ENCODE results near the gene CXCR5.

CXCR5 gene

DNA sequence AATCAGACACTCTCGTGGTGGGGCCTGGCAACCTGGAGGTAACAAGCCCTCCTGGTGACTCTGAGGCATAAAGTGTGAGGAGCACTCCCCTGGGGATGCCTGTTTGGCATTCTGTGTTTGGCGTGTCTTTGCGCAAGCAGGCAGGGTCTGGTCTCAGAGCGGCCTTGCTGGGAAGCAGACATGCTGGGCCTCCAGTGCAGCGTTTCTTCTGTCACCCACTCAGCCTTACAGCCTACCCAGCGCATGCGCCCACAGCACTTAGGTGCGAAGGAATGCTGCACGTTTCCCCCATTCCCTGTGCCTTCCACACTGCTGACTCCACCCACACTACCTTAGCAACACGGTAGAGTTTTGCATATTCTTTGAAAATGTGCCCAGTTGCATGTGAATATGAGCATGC, 7.4 kb upstream of the CXCR5 start:
- DNase-seq (ENCODE audit: low read depth) = no peak

DNA sequence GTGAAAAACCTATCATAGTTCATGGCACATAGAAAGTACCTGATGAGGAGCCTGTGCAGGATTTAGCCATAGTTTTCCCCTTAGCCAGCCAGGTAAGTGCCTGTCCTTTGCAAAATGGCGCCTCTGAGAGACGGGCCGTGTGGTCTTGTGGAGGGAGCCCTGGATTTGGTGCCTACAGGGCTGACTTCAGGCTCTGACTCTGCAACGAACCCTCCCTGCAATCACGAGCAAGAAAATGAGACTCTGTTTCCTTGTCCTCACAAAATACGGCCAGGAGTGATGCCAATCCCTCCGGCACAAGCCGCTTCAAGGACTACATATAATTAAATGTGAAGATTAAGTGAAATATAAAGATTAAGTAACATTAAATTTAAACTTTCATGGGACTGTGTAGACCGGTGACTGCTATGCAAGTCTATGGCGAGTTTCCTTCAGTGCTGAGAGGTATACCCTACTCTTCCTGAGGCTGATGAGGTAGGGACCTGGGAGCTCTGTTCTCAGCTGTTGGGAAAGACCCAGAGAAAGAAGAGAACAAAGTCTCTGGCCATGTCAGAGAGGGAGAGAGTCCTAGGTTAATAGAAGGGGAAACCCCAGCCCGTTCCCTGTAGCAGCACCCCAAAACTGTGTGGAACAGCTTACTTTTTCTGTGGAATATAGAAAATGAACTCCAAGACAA, 6.1 kb upstream of the CXCR5 start:
- no peak for DNase-seq (ENCODE audit: low read depth)

DNA sequence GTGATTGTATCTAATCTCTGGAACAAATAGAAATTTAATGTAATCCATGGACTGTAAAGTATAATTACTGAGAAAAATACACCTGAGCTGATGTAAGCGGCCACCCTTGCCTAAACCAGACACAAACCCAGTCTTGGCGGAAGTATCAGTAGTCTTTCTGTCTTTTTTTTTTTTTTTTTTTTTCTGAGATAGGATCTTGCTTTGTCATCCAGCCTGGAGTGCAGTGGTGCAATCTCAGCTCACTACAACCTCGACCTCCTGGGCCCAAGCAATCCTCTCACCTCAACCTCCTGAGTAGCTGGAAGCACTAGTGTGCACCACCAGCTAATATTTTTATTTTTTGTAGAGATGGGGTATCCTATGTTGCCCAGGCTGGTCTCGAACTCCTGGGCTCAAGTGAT, 5.5 kb upstream of the CXCR5 start:
- DNase-seq (ENCODE audit: low read depth) = no peak

DNA sequence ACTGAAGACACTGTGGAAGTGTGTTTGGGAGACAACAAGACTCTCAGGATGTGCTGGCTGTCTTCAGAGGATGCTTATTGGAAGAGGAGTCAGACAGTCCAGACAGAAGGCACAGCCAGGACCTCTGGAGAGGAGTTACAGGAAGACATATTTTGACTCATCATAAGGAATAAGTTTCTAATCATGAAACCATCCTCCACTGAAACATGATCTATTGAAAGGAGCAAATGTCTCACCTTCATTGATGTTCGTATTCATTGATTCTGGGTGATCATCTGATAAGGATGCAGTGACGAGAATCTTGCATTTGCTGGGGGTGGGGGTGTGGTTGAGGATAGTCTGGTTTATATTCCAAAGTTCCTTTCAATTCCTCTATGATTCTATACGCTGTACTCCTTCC, 2.5 kb upstream of the CXCR5 start:
- DNase-seq (ENCODE audit: low read depth) = no peak

DNA sequence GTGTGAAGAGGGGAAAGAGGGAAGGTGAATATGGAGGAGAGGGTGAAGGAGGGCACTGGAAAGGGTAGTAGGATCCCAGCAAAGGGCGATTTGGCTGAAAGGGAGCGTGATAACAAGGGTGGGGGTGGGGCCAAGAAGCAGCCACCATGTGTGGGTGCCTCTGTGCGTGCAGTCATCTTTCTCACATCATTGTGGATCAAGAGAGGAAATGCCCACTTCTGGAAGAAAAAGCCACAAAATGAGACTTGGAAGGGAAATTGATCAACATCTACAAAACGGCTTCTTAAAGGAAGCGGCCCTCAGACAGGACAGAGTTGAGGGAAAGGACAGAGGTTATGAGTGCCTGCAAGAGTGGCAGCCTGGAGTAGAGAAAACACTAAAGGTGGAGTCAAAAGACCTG, 1.2 kb upstream of the CXCR5 start:
- DNase-seq (ENCODE audit: low read depth) = no peak

DNA sequence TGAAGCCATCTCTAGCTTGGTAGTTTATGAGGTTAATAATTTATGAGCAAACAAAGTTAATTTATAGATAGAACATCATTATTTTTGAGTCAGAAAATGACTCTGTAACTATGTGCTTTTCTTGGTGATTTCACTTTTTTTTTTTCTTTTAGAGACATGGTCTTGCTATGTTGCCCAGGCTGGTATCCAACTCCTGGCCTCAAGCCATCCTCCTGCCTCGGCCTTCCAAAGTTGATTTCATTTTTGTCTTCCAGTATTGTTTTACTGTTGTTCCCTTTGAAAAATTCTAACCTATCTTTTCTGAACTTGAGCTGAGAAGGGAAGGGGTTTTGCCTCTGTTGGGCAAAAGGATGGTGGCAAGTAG, 706 bp upstream of the CXCR5 start:
- DNase-seq (ENCODE audit: low read depth) = no peak

DNA sequence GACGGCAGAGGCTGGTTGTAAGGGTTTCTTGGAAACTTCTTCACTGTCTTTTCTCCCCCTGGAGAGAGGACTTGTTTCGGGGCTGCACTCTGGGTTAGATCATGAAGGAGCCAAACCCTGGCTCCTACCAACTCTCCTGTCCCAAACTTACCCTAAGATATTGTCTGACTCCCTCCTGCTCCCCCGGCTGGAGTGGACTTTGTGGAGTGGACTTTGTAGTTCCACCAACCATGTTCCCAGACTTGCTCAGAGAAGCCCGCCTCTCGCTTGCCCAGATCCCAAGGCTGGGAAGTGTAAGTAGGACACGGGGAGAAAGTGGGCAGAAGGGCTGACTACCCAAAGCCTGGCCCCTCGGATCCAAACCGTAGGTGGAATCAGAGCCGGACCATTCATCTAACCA, 1.2 kb downstream of the CXCR5 start:
- DNase-seq (ENCODE audit: low read depth) = no peak

DNA sequence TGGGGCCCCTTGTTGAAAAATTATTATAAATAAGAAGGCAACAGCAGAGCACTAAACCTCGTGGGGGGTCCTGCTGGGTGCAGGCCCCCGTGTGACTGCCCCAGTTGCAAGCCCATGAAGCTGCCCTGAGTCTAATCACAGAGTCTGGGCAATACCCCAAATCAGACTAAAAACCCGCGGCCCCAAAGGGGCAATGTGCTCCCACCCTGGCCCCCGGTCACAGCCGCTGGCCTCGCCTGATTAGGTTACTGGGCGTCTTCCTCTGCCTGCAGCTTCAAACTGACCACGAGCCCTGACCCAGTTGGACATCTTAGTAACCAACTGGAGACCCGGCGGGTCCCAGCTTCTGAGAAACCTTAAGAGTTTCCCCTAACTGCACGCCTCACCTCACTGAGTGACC, 1.6 kb downstream of the CXCR5 start:
- no peak for DNase-seq (ENCODE audit: low read depth)

DNA sequence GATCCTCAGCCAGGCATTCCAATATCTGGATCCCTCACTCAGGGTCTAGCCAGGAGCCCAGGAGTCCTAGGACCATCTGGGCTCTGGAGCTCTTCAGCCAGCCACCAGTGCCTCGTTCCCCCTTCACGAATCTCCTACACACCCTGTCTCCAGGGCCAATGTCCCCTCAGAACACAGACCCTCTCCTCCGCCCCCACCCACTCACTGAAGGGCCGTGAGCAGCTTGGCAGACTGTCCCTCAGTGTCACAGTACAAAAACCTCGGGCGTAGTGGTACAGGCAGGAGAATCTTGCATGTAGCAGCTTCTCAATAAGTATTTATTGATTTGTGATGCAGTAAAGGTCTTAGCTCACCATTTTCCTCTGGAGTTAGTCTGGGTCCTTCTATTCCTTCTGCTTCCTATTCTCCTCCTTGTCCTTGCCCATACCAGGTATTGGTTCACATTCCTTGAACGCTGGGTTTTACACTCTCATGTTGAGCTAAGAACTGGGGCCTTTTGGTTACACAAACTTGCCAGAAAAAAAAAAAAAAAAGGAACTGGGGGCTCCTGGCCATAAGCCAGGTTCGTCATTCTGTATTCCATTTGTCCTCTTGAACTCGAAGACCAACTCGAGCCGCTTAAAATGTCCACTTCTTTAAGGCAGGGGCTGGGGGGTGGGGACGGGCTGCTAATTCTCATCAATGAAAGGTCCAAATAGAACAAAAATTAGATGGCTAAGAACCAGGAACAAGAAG, 2.3 kb downstream of the CXCR5 start:
- no peak for DNase-seq (ENCODE audit: low read depth)

DNA sequence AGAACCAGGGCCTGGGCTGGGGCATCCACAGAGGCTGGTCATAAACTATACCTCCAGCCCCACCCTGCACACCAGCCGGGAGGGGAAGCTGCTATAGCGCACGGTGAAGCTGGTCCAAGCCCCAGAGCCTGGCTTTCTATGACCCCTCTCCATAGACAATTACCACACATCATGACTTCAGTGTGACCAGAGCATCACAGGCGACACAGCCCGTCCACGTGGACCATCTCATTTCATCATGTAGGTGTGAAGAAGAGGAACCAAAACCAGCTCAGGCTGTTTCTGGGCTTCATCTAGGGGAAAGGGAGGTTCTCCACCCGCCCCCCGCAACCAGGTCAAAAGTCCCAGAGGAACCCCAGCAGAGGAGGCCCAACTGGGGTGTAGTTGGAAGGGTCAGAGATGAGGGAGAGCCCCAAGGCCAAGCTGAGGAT, 3.0 kb downstream of the CXCR5 start:
- DNase-seq (ENCODE audit: low read depth) = no peak

DNA sequence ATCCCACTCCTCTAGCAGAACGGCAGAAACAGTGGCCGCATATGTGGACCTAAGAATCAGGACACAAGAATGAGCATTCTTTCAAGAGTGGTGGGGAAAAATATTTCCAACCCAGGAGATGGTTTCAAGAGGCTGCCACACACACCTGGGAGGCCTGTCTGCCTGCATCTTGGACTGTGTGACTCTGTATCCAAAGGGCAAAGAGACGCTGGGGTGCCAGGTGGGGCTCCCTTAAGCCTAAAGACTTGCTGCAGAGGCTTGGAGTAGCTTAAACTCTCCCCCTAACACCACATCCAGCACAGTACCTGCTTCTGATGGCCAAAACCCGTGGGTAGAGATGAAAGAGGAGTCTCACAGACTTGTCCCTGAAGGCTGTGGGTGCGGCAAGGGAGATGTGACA, 3.5 kb downstream of the CXCR5 start:
- no peak for DNase-seq (ENCODE audit: low read depth)

DNA sequence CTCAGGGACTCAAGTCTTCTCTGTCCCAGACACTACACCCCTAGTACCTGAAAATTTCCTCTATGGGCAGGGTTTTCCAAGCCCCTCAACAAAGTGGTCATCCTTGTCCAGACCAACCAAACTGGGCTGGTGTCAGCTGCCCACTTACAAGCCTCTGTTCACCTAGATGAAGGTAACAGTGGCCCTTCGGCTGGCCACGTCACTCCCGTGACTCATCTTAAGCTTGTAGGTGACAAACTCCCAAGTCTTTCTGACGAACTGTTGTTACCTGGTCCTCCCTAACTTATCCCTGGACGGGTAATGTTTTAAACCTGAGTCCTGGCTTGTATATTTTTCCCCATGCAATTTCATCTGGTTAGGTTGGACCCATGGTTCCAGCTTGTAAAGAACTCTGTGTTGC, 4.7 kb downstream of the CXCR5 start:
- DNase-seq (ENCODE audit: low read depth) = no peak

DNA sequence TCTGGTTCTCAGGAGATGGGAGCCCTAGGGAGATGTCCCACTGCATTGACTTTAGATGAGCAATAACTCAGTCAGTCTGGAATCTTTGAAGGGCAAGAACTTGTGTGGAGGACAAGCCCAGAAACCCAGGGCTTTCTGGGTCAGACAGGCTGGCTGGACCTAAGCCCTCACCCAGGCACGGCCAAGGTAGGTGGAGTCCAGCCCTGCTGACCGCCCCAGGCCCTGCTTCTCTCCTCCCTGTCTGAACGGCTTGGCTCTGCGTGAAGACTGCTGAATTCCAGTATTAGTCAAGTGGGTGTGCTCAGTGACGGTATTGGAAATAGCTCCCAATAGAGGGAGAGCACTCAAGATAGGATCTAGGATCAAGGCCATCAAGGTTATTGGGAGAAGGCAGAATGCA, 6.1 kb downstream of the CXCR5 start:
- DNase-seq (ENCODE audit: low read depth) = peak; percentile 60

DNA sequence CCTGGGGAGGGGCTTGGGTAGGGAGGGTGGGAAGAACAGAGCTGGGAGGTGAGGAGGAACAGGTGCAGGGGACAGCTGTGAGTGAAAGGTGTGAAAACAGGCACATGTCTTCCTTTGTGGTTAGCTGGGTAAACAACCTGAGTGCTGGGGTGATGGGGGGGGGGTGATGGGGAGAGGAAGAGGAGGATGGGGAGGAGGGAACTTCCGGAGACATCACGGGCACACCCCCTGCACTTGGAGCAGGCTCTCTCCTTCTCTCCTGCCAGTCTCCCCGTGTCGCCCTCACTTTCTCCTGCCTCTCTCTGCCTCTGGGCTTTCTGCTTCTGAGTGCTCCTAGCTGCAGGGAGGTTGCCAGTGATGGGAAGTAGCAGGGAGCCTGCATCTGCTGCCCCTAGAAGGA, 8.8 kb downstream of the CXCR5 start:
- no peak for DNase-seq (ENCODE audit: low read depth)

DNA sequence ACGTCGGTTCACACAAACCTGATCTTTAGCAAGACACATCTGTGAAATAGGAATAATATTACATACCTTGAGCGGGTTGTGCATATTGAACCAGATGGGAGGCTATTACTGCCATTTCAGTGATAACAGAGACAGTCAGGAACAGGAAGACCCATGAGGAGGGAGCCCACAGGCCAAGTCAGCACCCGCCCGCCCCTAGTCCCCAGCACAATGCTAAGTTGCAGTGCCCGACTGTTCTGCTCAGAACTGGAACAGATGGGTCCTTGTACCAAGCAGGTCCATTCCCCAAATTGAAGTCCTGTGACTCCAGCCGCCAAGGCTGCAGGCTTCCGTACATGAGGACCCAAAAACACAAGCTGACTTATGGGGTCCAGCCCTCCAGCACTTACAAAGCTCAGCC, 9.3 kb downstream of the CXCR5 start:
- no peak for DNase-seq (ENCODE audit: low read depth)

DNA sequence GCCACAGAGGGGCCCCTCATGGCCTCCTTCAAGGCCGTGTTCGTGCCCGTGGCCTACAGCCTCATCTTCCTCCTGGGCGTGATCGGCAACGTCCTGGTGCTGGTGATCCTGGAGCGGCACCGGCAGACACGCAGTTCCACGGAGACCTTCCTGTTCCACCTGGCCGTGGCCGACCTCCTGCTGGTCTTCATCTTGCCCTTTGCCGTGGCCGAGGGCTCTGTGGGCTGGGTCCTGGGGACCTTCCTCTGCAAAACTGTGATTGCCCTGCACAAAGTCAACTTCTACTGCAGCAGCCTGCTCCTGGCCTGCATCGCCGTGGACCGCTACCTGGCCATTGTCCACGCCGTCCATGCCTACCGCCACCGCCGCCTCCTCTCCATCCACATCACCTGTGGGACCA, 10.0 kb downstream of the CXCR5 start:
- no peak for DNase-seq (ENCODE audit: low read depth)

DNA sequence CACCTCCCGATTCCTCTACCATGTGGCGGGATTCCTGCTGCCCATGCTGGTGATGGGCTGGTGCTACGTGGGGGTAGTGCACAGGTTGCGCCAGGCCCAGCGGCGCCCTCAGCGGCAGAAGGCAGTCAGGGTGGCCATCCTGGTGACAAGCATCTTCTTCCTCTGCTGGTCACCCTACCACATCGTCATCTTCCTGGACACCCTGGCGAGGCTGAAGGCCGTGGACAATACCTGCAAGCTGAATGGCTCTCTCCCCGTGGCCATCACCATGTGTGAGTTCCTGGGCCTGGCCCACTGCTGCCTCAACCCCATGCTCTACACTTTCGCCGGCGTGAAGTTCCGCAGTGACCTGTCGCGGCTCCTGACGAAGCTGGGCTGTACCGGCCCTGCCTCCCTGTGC, 10.5 kb downstream of the CXCR5 start:
- DNase-seq (ENCODE audit: low read depth) = no peak

DNA sequence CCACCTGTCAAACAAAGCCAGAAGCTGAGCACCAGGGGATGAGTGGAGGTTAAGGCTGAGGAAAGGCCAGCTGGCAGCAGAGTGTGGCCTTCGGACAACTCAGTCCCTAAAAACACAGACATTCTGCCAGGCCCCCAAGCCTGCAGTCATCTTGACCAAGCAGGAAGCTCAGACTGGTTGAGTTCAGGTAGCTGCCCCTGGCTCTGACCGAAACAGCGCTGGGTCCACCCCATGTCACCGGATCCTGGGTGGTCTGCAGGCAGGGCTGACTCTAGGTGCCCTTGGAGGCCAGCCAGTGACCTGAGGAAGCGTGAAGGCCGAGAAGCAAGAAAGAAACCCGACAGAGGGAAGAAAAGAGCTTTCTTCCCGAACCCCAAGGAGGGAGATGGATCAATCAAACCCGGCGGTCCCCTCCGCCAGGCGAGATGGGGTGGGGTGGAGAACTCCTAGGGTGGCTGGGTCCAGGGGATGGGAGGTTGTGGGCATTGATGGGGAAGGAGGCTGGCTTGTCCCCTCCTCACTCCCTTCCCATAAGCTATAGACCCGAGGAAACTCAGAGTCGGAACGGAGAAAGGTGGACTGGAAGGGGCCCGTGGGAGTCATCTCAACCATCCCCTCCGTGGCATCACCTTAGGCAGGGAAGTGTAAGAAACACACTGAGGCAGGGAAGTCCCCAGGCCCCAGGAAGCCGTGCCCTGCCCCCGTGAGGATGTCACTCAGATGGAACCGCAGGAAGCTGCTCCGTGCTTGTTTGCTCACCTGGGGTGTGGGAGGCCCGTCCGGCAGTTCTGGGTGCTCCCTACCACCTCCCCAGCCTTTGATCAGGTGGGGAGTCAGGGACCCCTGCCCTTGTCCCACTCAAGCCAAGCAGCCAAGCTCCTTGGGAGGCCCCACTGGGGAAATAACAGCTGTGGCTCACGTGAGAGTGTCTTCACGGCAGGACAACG, 11.7 kb downstream of the CXCR5 start:
- no peak for DNase-seq (ENCODE audit: low read depth)

DNA sequence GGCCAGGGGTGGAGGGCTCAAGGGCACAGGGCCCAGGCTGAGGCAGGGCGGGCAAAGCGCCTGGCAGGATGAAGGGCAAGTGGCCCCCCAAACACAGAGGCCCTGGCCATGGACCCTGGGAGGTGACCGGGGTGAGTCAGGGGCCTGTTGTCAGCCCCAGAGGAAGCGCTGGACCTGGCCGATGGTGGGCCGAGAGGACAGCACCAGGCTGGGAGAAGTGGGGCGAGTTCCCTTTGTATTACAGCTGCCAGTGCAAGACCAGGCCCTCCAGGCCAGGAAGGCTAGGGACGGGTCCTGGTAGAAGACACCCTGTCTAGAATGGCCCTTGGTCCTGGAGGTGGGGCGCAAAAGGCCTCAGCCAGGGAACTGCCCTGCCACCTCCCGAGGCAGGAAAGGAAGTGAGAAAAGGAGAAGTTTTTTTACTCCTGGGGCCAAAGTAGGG, 12.8 kb downstream of the CXCR5 start:
- DNase-seq (ENCODE audit: low read depth) = no peak

DNA sequence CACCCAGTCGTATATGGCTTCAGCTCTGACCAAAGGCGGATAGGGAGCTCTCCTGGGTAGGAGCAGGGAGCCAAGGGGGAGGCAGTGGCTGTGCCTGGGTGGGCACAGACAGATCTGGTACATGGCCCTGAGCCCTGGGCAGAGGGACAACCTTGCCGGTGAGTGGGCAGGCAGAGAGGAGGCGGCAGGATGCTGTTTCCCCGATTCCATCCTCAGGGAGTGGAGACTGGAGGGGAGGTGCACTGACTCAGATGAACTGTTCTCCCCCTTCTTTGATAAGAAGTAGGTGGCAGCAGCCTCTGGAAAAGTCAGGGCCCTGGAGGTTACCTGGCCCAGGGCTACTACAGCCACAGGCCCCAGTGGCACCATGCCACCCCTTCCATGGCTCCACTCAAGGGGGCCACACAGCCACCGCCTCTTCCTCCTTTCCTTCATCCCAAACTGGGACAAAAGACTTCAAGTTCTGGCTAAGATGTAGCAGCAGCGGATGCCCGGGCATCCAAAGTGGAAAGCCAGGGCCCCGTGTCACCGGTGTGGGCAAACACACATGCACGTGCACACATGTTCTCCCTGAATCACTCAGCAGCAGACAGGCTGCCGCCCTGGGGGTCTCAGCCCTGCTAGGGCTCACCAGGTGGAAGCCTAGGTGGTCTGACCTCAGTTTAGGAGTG, 13.4 kb downstream of the CXCR5 start:
- DNase-seq (ENCODE audit: low read depth) = no peak

DNA sequence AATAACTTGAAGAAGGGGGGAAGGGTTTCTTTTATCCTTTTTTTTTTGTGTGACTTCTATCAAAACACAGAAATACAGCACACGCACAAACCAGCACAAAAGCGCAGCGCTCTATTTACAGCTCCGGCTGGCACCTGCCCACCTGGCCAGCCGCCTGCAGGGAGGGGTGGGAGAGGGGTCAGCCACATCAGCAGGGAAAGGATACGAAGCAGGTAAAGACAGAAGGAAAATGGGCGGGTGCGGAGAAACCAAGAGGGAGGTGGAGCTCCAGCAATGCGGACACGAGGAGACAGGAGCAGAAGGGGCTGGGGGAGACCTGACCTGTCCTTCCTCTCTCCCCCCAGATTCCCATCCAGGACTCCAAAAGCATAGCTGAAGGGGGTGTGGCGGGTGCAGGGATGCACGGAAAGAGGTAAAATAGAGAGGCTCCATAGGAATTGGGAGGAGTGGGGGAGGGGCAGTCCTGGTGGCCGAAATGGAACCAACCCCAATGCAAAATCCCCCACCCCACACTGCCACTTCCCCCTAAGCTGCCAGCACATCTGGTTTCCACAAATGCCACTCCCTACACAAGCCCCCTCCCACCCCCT, 14.1 kb downstream of the CXCR5 start:
- DNase-seq (ENCODE audit: low read depth) = no peak
